Smooth muscle cell (in vitro differentiated cells): Measurements from ENCODE around the gene GATAD2B. TPM values are rescaled to one million over a fixed set of nuclear protein-coding genes. Genes with fewer than 3 reads are reported as not detected.

ENCODE experiments used
- DNase-seq: peaks from one replicate; lab custom pipeline; 2025; ENCODE audit not compliant: unreplicated experiment; lab: John Stamatoyannopoulos, UW
- H2AFZ ChIP-seq: fragments of 200-600 bp; sonication (generic); 2 replicates; pipeline ENCODE4 v1.6.0; 2016; ENCODE audit warnings: antibody characterized with exemption, low read depth, mild to moderate bottlenecking
- H3F3A ChIP-seq: fragments of 200-600 bp; sonication (generic); 2 replicates; pipeline ENCODE4 v1.6.0; 2017; ENCODE audit warnings: antibody characterized with exemption, low read depth
- H3K27ac ChIP-seq: fragments of 200-600 bp; sonication (generic); 2 replicates; pipeline ENCODE4 v1.5.1; 2016; ENCODE audit warnings: low read depth, mild to moderate bottlenecking
- H3K27me3 ChIP-seq: fragments of 200-600 bp; sonication (generic); 2 replicates; pipeline ENCODE4 v1.6.1; 2016; ENCODE audit warnings: low read depth, mild to moderate bottlenecking
- H3K36me3 ChIP-seq: fragments of 200-600 bp; sonication (generic); 2 replicates; pipeline ENCODE4 v1.5.1; 2016; ENCODE audit warnings: low read depth
- H3K4me1 ChIP-seq: fragments of 200-600 bp; sonication (generic); 2 replicates; pipeline ENCODE4 v1.5.1; 2016; ENCODE audit warnings: low read depth
- H3K4me2 ChIP-seq: fragments of 200-600 bp; sonication (generic); 2 replicates; pipeline ENCODE4 v1.6.0; 2016; ENCODE audit warnings: mild to moderate bottlenecking
- H3K4me3 ChIP-seq: fragments of 200-600 bp; sonication (generic); 2 replicates; pipeline ENCODE4 v1.5.1; 2016; ENCODE audit warnings: mild to moderate bottlenecking
- H3K79me2 ChIP-seq: fragments of 200-600 bp; sonication (generic); 2 replicates; pipeline ENCODE4 v1.6.0; 2016; ENCODE audit warnings: low read depth, mild to moderate bottlenecking
- H3K9ac ChIP-seq: fragments of 200-600 bp; sonication (generic); 2 replicates; pipeline ENCODE4 v1.6.0; 2016; ENCODE audit warnings: low read depth
- H3K9me3 ChIP-seq: fragments of 200-600 bp; sonication (generic); replicated peaks from 2 replicates; pipeline ENCODE4 v1.5.1; 2016; ENCODE audit warnings: low read depth
- H4K20me1 ChIP-seq: fragments of 200-600 bp; sonication (generic); 2 replicates; pipeline ENCODE4 v1.6.0; 2016; ENCODE audit warnings: low read depth
- WGBS: methylation state at CpG from one replicate; pipeline ENCODE4 v1.1.7; 2016; ENCODE audit warnings: low lambda C conversion rate; 5-methylcytosine and 5-hydroxymethylcytosine counted together
- polyA plus RNA-seq: library from polyadenylated mRNA; unstranded; fragments of >200 nt; fragmentation: Nextera tagmentation; extraction: Ambion mirVana; gene quantifications from 2 replicates; pipeline ENCODE4 v1.2.1, GENCODE V29; 2016
- total RNA-seq: library from RNA; depleted of rRNA; stranded (reverse); fragments of >200 nt; gene quantifications from 2 replicates; pipeline ENCODE4 v1.2.3, GENCODE V29; 2014
- TF ChIP-seq, protein P1 (sequence below): fragments of 200-600 bp; sonication (generic); IDR thresholded peaks from 2 replicates; pipeline ENCODE4 v1.5.1; 2017; ENCODE audit warnings: borderline replicate concordance, mild to moderate bottlenecking, antibody characterized with exemption; ENCODE audit not compliant: insufficient read depth, poor library complexity, severe bottlenecking

Gene GATAD2B
- total and polyA plus RNA-seq, 2 experiments from 2014 or later = 7.8 to 24.9 TPM

DNA sequence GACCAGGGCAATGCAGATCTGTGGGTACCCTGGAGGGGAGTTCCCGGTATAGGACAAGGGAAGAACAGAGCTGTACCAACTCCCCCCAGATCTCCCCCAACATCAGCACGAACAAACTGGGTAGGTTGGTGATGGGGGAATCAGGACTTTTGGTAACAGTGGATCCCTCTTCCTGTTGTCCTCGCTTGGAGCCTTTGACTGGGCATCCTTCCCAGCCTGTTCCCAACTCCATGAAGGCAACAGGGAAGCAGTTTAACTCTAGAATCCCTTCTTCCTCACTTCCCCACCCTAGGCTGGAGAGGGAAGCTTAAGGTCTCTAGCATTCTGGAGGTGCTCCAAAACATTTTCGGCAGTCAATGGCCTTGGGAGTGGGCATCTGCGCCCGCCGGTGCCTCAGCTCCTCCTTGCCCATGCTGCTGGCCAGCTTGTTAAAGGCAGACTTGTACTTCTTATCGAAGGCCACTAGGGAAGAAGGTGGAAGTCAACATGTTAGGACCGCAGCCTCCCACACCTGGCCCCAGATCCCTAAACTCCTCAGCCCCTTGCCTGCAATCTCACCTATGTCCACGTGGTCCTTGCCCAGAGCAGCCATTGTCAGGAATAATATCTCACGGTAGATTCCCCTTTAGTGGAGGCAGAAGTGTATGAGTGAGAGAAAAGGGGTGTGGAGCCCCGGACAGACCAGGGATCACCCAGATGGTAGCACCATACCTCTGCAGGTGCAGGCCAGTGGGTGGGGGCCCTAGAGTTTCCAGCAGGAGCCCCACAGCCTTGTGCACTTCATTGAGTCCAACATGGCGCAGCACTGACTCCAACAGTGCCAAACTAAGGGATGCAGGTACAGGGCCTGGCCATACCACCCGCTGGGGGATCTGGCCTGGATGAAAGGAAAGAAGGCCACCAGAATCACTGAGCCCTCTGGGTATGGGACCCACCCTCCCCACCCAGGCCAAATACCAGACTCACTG lies 7.5 kb upstream of the GATAD2B start:
- TF ChIP-seq, protein P1, sequence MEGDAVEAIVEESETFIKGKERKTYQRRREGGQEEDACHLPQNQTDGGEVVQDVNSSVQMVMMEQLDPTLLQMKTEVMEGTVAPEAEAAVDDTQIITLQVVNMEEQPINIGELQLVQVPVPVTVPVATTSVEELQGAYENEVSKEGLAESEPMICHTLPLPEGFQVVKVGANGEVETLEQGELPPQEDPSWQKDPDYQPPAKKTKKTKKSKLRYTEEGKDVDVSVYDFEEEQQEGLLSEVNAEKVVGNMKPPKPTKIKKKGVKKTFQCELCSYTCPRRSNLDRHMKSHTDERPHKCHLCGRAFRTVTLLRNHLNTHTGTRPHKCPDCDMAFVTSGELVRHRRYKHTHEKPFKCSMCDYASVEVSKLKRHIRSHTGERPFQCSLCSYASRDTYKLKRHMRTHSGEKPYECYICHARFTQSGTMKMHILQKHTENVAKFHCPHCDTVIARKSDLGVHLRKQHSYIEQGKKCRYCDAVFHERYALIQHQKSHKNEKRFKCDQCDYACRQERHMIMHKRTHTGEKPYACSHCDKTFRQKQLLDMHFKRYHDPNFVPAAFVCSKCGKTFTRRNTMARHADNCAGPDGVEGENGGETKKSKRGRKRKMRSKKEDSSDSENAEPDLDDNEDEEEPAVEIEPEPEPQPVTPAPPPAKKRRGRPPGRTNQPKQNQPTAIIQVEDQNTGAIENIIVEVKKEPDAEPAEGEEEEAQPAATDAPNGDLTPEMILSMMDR = no peak
- H3K4me2 ChIP-seq = no peak overlapping the region
- H3K9me3 ChIP-seq = no peaks in the 10 kb centered on the region
- no peaks in the 10 kb centered on the region for H4K20me1 ChIP-seq
- H3K79me2 ChIP-seq = no peaks in the 10 kb centered on the region
- no peaks in the 10 kb centered on the region for H3K27me3 ChIP-seq
- H3F3A ChIP-seq = no peaks in the 10 kb centered on the region
- no peaks in the 10 kb centered on the region for H3K36me3 ChIP-seq
- 96% methylated on average over 14 of the region's 14 CpGs for WGBS
- no peak for DNase-seq
- H3K27ac ChIP-seq = no peak overlapping the region
- no peak overlapping the region for H3K4me3 ChIP-seq
- H2AFZ ChIP-seq = no peak overlapping the region
- no peaks in the 10 kb centered on the region for H3K4me1 ChIP-seq
- H3K9ac ChIP-seq = no peak overlapping the region

DNA sequence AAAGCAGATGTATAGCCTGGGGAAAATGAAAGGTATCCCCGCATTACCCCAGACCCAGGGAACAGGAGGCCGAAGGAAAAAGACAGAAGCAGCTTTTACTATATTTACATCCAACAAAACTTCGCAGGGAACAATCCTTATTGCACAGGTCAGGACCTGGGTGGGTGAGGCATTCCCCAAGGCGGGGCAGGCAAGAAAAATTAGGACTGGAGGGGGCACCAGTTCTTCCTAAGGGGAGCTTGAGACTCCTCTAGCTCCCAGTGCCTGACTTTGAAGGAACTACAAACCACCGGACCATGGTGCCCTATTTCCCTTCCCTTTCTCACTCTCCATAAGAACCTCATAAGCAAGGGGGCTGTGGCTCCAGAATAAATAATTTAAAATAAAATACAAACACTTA lies 6.7 kb upstream of the GATAD2B start:
- Histone ChIP-seq H2AFZ (no peak overlapping the region), H3K79me2 (no peaks in the 10 kb centered on the region), H3K4me1 (no peaks in the 10 kb centered on the region), H3K27ac (no peak overlapping the region), H3K9ac (no peak overlapping the region), H4K20me1 (no peaks in the 10 kb centered on the region), H3K9me3 (no peaks in the 10 kb centered on the region), H3F3A (no peaks in the 10 kb centered on the region), H3K27me3 (no peaks in the 10 kb centered on the region), H3K4me2 (no peak overlapping the region), H3K4me3 (no peak overlapping the region), H3K36me3 (no peaks in the 10 kb centered on the region)
- TF ChIP-seq, protein P1 = no peak
- no peak for DNase-seq
- 94% methylated on average over 5 of the region's 5 CpGs for WGBS

DNA sequence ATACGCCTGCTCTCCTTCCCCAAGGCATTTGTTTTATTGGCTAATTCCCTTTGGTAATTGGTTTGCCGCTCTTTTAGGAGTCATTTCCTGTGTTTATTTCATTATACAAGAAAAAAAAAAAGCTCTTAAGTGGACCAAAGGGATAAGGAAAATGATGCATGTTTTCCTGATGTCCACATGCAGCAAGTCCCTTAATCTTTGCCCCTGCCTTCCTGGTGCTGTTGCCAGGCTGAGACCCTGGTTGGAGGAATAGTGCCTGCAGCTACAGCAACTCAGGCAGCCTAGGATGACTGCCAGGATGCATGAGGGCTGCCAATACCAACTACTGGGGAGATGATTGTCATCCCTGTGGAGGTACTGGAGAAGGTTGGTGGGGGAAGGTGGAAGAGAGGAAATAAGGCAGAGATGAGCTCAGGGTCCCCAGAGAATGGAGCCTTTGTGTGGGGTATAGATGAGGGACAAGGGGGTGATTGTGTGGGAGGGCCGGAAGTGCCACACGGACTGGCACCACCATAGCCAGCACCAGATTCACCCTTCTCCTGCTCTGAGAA lies 6.1 kb upstream of the GATAD2B start:
- Histone ChIP-seq H4K20me1 (no peaks in the 10 kb centered on the region), H3F3A (no peaks in the 10 kb centered on the region), H3K4me3 (no peak overlapping the region), H3K27ac (no peak overlapping the region), H3K36me3 (no peaks in the 10 kb centered on the region), H3K4me1 (no peaks in the 10 kb centered on the region), H3K79me2 (no peaks in the 10 kb centered on the region), H2AFZ (no peak overlapping the region), H3K27me3 (no peaks in the 10 kb centered on the region), H3K4me2 (no peak overlapping the region), H3K9ac (no peak overlapping the region), H3K9me3 (no peaks in the 10 kb centered on the region)
- WGBS = 68% methylated on average over 4 of the region's 4 CpGs
- DNase-seq = no peak
- TF ChIP-seq, protein P1 = no peak
